PFSK-1 (cell line): ENCODE results near the gene RABGAP1.

Experiments used
- FOXP2 ChIP-seq: optimal IDR thresholded peaks from 2 replicates; pipeline ENCODE3; 2011; ENCODE audit warnings: borderline replicate concordance, control low read depth, inconsistent platforms; ENCODE audit not compliant: insufficient read depth; ENCODE audit errors: extremely low read length, extremely low read depth
- POLR2AphosphoS5 ChIP-seq: IDR thresholded peaks from 2 replicates; pipeline ENCODE4 v1.6.1; 2012; ENCODE audit warnings: low read depth, mild to moderate bottlenecking, control low read depth, low read length, moderate library complexity
- REST ChIP-seq, 2 experiments: IDR thresholded peaks; 2 replicates each; pipeline versions ENCODE4 v1.6.1 to v1.8.0; 2011 to 2012; ENCODE audit warnings: low read depth in 2 of 2, low read length in 2 of 2, control low read depth in 1 of 2, inconsistent platforms in 1 of 2, mild to moderate bottlenecking in 1 of 2, moderate library complexity in 1 of 2; ENCODE audit not compliant: insufficient read depth in 1 of 2
- SIN3A ChIP-seq: IDR thresholded peaks from 2 replicates; pipeline ENCODE4 v1.6.1; 2012; ENCODE audit warnings: mild to moderate bottlenecking, low read length, moderate library complexity, borderline replicate concordance; ENCODE audit not compliant: insufficient read depth
- TAF1 ChIP-seq: IDR thresholded peaks from 2 replicates; pipeline ENCODE4 v1.6.1; 2012; ENCODE audit warnings: low read length, control low read depth, borderline replicate concordance; ENCODE audit not compliant: insufficient read depth

RABGAP1 gene

GRCh38 chr9:123005964-123006363 lies 65.1 kb downstream of the RABGAP1 start:
- TF ChIP-seq POLR2AphosphoS5 (no peak), SIN3A (no peak), FOXP2 (no peak), TAF1 (no peak), REST (IDR thresholded peaks at IDR 0.05; ENCODE audit: insufficient read depth in 1 of 2, low read depth in 2 of 2, low read length in 2 of 2) (no peak)

GRCh38 chr9:123007269-123007668 lies 66.4 kb downstream of the RABGAP1 start:
- TF ChIP-seq REST (IDR thresholded peaks at IDR 0.05; ENCODE audit: insufficient read depth in 1 of 2, low read depth in 2 of 2, low read length in 2 of 2) = no peak
- no peak for TF ChIP-seq TAF1
- TF ChIP-seq FOXP2 = no peak
- no peak for TF ChIP-seq POLR2AphosphoS5
- TF ChIP-seq SIN3A = no peak

GRCh38 chr9:123008909-123009308 lies 68.1 kb downstream of the RABGAP1 start:
- TF ChIP-seq TAF1 = no peak
- TF ChIP-seq REST (IDR thresholded peaks at IDR 0.05; ENCODE audit: insufficient read depth in 1 of 2, low read depth in 2 of 2, low read length in 2 of 2) = no peak
- TF ChIP-seq FOXP2 = no peak
- TF ChIP-seq SIN3A = no peak
- TF ChIP-seq POLR2AphosphoS5 = no peak

- no peak for TF ChIP-seq REST (IDR thresholded peaks at IDR 0.05; ENCODE audit: insufficient read depth in 1 of 2, low read depth in 2 of 2, low read length in 2 of 2)
- no peak for TF ChIP-seq POLR2AphosphoS5
- no peak for TF ChIP-seq FOXP2
- TF ChIP-seq SIN3A = no peak
- no peak for TF ChIP-seq TAF1
Measured at GRCh38 chr9:123011380-123011779, 70.6 kb downstream of the RABGAP1 start.

GRCh38 chr9:123011878-123012528 lies 71.2 kb downstream of the RABGAP1 start:
- TF ChIP-seq REST (IDR thresholded peaks at IDR 0.05; ENCODE audit: insufficient read depth in 1 of 2, low read depth in 2 of 2, low read length in 2 of 2) = no peak
- TF ChIP-seq POLR2AphosphoS5 = no peak
- no peak for TF ChIP-seq TAF1
- TF ChIP-seq FOXP2 = no peak
- no peak for TF ChIP-seq SIN3A
